NCI-H2227 (cell line): ENCODE results near the gene RNASEL.
"Not testable (repeated sequence)": the region's sequence is repeated elsewhere in the genome, so short reads cannot be mapped to it uniquely, and the experiment has no call there.

Source experiments
- DNase-seq: peaks from one replicate; lab custom pipeline; 2025; ENCODE audit not compliant: unreplicated experiment; lab: John Stamatoyannopoulos, UW

RNASEL gene, protein sequence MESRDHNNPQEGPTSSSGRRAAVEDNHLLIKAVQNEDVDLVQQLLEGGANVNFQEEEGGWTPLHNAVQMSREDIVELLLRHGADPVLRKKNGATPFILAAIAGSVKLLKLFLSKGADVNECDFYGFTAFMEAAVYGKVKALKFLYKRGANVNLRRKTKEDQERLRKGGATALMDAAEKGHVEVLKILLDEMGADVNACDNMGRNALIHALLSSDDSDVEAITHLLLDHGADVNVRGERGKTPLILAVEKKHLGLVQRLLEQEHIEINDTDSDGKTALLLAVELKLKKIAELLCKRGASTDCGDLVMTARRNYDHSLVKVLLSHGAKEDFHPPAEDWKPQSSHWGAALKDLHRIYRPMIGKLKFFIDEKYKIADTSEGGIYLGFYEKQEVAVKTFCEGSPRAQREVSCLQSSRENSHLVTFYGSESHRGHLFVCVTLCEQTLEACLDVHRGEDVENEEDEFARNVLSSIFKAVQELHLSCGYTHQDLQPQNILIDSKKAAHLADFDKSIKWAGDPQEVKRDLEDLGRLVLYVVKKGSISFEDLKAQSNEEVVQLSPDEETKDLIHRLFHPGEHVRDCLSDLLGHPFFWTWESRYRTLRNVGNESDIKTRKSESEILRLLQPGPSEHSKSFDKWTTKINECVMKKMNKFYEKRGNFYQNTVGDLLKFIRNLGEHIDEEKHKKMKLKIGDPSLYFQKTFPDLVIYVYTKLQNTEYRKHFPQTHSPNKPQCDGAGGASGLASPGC

DNA sequence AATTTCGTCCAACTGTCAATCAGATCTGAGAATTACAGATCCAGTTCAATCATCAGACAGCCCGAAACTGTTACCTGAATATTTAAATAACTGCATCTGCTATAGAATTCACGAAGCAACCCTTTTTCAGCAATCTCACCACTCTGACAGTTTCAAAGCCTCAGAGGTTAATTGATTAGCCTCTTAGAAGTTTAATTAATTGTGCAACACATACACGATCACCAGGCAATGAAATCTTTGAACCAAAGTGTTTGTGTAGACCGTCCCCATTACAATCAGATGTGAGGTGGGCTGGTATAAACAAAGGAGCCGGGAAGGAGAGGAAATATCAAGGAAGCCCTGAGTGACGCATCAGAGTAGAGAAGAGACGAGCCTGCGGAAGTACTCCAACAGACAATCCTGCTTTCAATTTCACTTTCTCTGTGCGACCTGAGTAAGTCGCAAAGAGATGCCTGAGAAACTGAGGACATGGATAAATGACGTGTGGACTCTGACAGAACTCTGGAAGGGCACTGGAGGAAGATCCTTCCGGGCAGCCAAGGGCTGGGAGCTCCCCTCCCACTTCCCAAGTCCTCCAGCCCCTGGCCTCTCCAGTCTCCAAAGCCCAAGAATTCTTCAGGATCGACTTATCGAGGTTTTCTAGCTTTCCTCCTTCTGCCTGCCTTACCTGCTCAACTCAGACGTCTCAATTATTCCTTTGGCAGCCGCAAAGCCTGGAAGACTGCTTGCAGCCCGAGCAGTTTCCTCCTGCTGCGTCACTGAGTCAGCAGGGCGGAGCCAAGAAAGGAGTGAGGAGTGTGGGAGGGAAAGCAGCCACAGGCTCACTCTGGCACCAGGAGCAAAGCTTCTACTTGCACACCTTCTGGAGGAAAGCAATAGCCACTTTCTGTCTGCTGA lies at the start of gene RNASEL:
RNASEL (minus strand) TSS at position 757 of the 897 bp plus-strand sequence. CDS start 2,450 bp downstream, outside the sequence.
- peak; percentile 75 for DNase-seq

DNA sequence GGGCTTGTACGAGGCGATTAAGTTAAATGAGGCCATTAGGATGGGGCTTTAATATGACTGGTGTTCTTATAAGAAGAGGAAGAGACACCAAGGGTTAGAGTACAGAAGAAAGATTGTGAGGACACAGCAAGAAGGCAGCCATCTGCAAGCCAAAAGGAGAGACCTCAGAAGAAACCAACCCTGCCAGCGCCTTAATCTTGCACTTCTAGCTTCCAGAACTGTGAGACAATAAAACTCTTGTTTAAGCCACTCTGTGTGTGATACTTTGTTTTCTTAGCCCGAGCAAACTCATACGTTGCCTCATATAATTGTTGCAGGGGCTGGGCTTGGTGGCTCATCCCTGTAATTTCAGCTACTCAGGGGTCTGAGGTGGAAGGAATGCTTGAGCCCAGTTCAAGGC lies 48.7 kb upstream of the RNASEL start:
- DNase-seq: no peak

DNA sequence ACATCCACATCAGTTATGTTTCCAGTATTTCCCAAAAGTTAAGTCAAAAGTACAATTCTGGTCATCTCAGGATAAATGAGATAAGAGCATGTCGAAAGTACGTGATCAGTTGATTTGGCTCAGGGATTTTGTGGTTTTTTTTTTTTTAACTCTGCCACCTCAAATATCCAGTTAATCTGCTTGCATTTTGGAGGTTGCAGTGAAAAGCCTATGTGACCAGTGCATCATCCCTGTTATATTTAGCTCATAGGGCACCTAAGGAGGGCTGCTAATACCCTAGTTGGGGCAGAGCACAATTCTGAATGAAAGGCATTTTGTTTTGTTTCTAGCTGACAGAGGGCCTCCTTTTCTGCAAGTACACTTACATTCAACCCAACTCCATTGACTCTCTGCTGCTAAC lies 46.8 kb upstream of the RNASEL start:
- DNase-seq: no peak

DNA sequence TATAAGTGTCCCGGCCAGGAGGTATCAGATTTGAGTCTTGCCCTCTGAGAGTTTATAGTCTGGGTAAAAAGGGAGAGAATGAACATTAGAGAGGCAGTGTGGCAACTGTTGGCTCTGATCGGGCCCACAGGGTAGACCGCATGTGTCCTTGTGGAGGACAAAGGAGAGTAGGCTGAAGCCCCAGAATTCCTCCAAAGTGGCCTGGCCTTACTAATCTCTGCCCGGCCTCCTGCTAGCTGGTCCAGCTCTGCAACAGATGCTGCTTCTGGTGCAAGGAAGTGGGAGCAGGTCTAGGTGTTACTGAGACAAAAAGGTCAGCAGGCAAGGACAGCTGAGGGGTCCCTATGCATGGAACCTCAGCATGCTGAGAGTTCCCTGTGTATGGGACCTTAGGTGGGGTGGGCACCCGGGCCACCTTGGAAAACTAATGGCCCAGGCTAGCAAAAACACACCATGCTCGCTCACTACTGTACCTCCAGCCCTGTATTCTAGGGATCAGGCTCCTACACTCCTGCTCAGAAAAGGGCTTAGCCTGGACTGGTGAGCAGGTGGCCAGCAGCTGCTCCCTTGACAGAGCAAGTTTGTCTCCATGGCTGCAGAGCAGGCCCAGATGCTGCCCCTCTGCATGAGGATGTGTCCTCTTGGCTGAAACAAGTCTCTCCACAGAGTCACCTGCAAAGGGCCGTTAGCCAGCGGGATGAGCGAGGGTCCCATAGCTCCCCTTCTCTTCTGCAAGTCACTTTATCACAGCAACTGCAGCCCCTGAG lies 45.4 kb upstream of the RNASEL start:
- DNase-seq: peak; percentile 18

DNA sequence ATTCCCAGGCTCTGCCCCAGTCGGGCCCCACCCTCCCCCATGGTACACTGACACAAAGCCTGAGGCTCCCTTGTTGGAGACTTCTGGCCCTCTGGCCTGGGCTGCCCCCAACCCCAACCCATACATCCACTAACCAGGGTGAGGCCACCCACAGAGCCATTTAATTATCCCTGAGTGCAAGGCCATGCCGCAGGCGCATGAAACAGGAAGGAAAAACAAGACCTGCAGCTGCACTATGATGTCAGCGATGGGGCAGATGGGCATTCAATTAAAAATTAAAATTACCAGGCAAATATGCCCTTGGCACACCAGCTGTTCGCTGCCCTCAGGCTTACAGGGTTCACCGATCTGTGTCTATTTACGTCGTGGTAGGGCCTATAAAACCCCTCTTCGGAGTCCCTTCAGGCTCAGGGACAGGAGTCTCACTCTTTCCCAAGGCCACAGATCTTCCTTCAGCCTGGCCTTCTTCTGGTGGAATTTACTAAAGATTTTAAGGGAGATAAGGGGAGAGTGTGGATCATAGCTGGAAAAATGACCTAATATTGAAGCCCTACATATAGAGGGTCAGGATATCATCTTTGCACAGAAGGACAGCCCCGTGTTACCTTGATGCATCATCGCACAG lies 44.7 kb upstream of the RNASEL start:
- peak; percentile 11 for DNase-seq

DNA sequence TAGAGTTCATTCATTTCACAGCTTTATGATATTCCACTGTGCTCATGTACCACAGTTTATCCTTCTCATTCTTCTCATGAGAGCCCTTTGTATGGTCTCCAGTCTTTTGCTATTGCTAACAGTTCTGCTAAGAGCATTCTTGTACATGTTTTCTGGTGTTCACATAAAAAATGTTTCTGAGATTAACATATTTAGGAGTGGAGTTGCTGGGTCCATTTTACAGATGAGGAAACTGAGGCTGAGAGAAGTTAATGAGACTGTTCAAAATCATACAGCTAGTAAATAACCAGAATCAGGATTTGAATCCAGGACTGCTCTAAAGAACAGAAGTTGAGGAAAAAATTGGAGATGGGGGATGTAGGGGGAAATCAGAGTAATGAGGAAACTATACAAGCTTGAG lies 44.0 kb upstream of the RNASEL start:
- no peak for DNase-seq

DNA sequence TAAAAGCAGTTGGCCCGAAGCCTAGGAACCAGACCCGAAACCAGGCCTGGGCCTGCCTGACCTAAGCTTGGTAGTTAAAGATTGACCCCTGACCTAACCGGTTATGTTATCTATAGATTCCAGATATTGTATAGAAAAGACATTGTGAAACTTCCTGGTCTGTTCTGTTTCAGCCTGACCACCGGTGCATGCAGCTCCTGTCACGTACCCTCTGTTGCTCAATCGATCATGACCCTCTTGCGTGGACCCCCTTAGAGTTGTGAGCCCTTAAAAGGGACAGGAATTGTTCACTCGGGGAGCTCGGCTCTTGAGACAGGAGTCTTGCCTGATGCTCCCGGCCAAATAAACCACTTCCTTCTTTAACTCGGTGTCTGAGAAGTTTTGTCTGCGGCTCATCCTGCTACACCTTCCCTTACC lies 43.4 kb upstream of the RNASEL start:
- not testable (repeated sequence) for DNase-seq

DNA sequence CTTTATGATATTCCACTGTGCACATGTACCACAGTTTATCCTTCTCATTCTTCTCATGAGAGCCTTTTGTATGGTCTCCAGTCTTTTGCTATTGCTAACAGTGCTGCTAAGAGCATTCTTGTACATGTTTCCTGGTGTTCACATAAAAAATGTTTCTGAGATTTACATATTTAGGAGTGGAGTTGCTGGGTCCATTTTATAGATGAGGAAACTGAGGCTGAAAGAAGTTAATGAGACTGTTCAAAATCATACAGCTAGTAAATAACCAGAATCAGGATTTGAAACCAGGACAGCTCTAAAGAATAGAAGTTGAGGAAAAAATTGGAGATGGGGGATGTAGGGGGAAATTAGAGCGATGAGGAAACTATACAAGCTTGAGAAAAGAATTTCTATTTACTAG lies 42.9 kb upstream of the RNASEL start:
- DNase-seq: no peak

DNA sequence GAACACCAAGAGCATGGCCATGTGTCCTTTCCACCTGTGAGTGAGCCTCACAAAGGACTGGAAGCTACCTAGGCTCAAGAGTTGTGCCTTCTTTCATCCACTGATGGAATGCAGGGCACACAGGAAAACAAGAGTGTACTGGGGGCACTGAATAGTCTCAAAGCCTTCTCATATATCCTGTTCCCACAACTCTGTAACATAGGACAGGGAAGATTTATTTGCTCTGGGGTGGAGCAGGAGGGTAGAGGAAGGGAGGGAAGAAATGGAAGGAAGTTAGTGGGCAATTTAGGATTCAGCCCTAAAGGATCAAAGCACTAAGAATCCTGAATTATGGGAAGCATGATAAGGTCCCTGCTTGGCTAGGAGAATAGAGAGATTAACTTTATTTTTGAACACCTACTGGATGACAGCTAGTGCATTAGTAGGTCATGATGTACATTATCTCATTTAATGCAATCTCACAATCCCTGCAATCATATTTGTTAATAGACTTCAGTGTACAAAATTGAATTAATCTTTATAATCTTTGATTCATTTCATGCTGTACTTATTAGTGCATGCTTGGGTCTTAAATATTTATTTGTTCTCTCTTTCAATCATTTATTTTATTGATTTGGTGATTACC lies 42.1 kb upstream of the RNASEL start:
- DNase-seq: no peak

DNA sequence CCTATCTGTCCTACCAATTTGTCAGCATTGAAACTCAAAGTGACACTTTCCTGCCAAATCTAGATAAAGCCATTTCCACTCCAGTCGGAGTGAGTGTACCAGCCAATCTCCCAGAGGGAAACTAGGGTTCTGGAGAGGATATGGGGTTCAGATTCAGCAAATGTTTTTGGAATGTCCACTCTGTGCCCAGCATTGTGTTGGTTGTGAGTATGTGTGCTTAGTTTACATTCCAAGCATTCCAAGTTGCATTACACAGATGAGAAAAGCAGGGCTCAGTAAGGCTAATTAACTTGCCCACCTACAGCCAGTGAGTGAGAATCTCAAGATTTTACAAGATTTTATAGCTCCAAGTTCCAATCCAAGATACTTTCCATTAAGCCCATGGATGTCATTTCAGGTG lies 41.5 kb upstream of the RNASEL start:
- DNase-seq: no peak

DNA sequence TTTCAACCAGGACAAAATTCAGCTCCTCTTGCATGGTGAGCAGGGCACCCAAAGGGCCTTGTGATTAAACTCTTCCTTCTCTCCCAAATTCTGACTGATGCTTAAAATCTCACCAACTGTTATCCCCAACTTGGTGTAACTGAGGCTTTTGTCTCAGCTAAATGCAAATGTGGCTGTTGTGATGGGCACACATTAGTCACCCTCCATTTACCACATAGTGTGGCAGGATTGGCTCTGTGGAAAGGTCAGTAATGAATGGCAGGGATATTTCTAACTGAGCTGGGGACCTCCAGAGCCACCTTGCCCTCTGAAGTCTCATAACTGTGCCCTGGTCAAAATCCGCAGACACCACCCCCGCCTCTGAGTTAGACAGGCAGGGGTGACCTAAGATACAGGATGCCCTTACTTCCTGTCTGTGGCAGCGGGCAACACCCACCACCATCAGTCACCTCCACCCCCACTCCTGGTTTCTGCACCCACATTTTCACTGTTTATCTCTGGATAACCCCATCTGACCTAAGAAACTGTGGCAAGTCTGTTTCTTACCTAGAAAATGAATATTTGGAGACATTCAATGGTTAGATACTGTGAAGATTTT lies 40.5 kb upstream of the RNASEL start:
- DNase-seq: no peak

DNA sequence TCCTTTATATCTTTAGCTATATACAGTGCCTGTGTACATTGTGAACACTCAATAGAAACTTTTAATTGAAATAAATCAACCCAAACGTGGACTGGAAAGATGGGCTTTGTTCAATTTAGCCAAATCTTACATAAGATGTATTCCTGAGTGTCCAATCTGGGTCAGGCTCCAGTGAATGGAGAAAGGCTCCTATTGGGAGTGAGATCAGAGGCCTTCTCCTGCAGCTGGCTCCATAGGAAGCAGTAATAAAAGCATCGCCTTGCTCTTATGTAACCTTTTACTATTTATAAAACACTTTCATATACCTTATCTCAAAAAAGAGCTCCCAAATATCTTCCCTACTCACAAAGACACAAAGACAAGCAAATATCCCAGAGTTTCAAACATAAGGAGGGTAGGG lies 40.0 kb upstream of the RNASEL start:
- no peak for DNase-seq

DNA sequence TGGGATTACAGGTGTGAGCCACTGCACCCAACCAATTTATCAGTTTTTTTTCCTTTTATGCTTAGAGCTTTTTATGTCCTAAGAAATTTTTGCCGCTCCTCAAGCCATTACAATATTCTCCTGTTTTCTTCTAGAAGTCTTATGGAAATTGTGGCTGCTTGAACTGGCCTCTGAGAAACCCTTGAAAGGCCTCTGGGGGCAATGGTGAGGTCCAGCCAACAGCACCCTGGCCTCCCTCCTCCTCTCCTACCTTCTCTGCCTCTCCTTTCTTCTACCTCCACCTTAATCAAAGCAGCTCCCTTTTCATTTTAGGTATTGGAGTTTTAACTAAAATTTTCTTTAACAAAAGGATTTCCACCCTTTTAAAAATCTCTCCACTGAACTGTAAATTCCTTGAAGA lies 39.6 kb upstream of the RNASEL start:
- no peak for DNase-seq

DNA sequence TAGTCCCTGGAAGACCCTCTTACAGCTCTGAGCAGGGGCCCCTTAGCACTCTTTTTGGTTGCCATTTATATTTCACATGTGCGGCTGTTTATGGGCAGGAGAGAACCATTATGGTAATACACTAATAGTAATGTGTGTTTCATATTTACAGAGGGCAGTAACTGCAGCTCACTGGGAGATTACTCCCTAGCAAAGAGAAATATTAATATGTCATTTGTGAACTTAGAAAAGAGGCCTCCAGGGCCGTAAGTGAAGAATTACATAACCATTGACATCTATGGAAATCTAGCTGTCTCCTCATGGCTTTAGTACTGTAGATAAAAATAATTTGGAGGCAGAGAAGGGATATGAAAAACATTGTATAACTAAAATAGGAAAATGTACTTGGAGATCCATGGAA lies 38.6 kb upstream of the RNASEL start:
- DNase-seq: no peak

DNA sequence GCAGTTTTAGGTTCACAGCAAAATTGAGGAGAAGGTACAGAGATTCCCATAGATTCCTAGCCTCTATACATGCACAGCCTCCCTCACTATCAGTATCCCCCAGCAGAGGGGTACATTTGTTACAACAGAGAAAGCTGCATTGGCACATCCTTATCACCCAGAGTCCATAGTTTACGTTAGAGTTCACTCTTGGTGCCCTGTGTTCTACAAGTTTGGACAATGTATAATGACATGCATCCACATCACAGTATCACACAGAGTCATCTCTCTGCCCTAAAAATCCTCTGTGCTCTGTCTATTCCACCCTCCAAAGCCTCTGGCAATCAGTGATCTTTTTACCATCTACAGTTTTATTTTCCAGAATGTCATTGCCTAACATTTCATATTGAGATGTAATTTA lies 37.5 kb upstream of the RNASEL start:
- DNase-seq: no peak

DNA sequence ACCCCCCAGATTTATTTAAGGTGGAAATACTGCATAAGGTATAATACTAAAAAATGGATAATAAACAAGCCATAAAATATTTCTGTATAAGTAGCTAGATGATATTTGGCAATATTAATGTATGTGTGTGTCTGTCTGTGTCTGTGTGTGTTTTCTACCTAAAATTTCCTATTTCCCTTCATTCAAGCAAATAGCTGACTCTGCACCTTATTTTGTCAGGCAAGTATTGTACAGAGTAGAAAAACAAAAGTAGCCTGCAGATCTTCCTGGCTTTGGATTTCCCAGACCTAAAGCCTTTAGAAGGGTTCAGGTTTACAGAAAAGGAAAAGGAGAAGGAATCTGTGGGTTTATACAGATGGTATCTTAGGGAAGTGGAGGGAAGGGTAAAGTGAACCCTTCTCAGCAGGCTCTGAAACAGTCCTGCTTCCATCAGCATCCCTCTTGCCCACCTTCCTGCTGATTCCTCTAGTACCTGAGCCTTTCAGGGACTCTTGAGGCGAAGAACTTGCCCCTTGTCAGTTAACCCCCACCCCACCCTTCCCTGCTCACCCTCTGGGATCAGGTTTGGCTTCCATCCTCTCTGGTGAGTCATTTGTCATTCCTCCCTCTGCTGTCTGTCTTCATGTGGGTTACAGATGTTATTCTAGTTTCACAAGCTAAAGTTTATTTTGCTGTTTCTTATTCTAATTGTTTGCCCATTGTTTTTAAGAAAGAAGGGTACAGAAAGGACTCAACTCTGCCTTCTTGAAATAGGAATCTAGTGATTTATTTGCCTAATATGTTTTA lies 36.9 kb upstream of the RNASEL start:
- DNase-seq: no peak

DNA sequence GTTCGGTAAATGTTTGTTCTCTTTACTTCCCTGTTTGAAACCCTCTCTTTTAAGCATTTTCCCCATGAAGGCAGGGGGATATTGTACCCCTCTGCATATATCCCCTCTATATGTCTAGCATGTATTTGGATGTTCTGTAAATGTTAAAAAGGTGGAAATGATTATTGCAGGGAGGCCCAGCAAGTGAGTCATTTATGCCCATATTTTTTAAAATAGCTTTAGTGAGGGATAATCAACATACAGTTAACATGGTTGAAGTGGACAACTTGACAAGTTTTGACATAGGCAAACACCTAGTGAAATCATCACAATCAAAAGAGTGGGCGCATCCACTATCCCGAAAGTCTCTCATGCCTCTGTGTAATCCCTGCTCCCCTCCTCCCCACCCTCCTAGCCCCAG lies 36.0 kb upstream of the RNASEL start:
- no peak for DNase-seq

DNA sequence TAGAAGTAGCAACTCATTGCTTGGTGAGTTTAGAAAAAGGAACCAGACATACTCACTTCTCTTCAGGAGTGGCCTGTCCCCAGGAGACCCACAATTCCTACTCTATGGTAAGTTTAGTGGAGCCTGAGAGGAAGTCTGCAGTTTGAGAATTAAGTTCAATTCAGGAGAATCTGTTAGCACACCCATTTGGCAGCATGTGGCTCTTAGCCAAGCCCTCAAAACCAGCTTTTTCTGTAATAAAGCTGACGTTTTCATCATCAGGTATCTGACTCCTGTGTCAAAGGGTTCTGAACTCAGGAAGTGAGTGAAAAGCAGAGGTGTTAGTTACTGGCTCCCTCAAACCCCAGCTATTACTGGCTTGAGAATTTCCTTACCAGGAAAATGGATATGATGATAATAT lies 35.5 kb upstream of the RNASEL start:
- no peak for DNase-seq
